ENCODE results near the gene TRAPPC6A.

The TRAPPC6A gene, protein sequence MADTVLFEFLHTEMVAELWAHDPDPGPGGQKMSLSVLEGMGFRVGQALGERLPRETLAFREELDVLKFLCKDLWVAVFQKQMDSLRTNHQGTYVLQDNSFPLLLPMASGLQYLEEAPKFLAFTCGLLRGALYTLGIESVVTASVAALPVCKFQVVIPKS

DNA sequence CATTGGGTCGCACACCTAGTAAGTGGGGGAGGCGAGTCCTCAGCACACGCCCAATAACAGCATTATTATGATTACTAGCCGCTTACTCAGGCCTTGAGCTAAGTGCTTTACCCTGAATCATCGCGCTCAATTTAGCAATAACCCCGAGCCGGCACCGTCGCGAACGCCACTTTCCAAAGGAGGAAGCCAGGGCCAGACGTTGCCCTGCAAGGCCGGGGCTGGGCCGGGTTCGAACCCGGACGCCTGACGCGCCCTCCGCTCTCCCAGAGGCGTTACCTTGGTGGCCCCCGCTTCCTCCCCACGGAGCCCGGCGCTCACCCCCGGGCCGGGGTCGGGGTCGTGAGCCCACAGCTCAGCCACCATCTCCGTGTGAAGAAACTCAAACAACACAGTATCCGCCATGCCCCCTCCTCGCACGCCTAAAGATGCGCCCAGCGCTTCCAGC is at the start of gene TRAPPC6A:
Gene TRAPPC6A (minus strand): TSS at position 421 of the 445 bp plus-strand sequence. CDS start 19 bp downstream, at position 402.
- peak; percentile 87 for DNase-seq (ENCODE audit: low read depth, low spot score)
- peak within 1 kb of the TSS; percentile 99 for H3K27ac ChIP-seq

GRCh38 chr19:45224645-45225044 is 46.6 kb upstream of the TRAPPC6A start:
- no peak for DNase-seq (ENCODE audit: low read depth, low spot score)

GRCh38 chr19:45223879-45224278 is 45.8 kb upstream of the TRAPPC6A start:
- no peak overlapping the region for H3K27ac ChIP-seq
- DNase-seq (ENCODE audit: low read depth, low spot score) = no peak

More at GRCh38 chr19:45224645-45225044, 46.6 kb upstream of the TRAPPC6A start:
- H3K27ac ChIP-seq = no peak overlapping the region

GRCh38 chr19:45222724-45223123 is 44.7 kb upstream of the TRAPPC6A start:
- no peak overlapping the region for H3K27ac ChIP-seq
- no peak for DNase-seq (ENCODE audit: low read depth, low spot score)

GRCh38 chr19:45218911-45219743 is 41.1 kb upstream of the TRAPPC6A start:
- no peak for DNase-seq (ENCODE audit: low read depth, low spot score)
- no peak overlapping the region for H3K27ac ChIP-seq

GRCh38 chr19:45218426-45218825 is 40.4 kb upstream of the TRAPPC6A start:
- no peak for DNase-seq (ENCODE audit: low read depth, low spot score)
- H3K27ac ChIP-seq = no peak overlapping the region

GRCh38 chr19:45217957-45218334 is 39.9 kb upstream of the TRAPPC6A start:
- no peak overlapping the region for H3K27ac ChIP-seq
- no peak for DNase-seq (ENCODE audit: low read depth, low spot score)

DNA sequence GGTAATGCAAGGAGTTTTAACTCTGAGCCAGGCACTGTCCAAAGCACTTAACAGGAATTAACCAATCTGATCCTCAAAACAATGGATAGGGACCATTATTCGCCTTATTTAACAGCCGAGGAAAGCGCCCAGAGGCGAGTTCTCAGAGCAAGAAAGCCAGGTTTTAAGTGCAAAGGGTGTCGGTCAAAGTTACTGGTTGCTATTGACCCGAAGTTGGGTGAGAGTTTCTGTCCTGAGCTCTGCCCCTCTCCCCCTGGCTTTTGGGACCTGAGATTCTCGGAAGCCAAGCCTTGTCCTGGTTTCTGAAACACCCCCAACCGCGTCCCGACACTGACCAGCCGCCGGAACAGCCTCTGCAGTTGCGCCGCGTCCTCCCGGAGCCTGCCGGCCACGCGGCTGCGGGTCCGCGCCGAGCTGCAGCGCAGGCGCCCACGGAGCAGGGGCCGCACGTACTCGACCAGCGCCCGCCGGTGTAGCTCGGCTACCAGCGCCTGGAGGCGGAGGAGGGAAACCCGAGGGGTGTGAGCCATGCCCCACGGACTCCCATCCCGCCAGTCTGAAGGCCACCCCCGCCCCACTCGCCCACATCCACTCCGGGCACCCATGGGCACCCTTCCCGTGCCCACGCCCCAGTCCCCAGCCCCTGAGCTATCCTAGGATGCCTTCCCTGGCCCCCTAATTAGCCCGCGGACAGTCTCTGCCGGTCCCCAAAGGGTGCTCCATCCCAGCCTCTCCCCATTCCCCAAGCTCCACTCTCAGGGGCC is 39.3 kb upstream of the TRAPPC6A start:
- H3K27ac ChIP-seq = no peak overlapping the region
- no peak for DNase-seq (ENCODE audit: low read depth, low spot score)

DNA sequence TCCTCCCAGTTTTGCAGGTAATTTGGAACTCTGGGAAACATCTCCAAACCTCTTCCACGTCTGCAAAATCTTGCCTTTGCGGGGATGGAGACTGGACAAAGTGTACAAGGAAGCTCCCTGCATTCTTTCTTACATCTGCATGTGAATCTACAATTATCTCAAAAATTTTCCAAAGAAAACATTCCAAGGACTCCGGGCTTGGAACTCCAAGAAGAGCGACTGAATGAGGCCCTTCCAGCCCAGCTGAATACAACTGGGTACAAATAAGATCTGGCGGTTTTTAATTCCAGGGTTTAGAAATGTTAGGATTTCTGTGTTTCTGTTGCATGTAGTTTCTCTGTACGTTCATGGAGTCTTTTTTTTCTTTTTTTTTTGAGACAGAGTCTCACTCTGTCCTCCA is 38.6 kb upstream of the TRAPPC6A start:
- no peak overlapping the region for H3K27ac ChIP-seq
- no peak for DNase-seq (ENCODE audit: low read depth, low spot score)

DNA sequence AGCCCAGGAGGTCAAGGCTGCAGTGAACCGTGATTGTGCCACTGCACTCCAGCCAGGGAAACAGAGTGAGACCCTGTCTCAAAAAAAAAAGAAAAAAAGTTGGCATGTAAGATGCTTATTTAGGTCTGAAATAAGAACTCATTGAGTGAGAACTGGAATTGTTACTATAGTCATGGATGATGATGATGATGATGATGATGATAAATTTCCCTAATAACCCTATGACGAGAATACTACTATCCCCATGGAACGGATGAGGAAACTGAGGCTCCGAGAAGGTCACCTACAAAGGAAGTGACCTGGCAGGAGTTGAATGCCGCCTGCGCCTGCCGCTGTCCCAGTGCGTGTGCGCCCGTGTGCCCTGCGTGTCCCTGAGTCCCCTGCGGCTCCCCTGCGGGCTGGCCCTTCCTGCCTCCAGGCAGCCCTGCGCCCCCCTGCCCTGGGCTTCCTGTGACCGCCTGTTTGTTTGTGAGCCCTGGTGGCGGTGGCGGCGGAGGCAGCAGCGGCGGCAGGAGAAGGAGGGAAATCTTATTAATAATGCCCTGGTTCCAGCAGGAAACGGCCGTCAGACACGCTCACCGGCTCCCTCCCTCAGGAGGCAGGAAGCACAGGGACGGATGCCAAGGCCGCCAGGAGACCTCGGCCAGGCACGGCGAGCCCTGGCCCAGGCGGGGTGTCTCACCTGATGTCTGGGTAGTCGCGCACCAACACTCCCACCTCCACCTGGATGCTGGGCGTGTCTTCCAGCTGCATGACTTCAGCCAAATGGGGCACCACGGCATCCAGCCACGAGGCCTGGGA is 37.6 kb upstream of the TRAPPC6A start:
- no peak overlapping the region for H3K27ac ChIP-seq
- no peak for DNase-seq (ENCODE audit: low read depth, low spot score)

DNA sequence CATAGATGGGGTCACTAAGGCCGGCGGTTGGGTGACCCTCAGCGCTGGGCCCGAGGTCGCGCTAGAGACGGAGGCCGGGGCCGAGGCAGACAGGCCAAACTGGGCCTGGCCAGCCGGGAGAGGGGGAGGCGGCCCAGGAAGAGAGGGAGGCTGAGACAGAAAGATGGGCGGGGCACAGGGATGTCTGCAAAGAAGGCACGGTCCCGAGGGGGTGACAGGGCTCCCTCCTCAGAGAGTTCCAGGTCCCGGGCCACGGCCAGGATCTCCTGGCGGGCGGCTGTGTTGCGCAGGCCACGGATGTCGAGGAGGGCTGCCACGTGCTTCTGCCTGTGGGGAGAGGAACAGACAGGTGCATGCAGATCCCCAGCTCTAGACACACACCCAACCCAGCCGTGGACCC is 35.0 kb upstream of the TRAPPC6A start:
- DNase-seq (ENCODE audit: low read depth, low spot score) = no peak

GRCh38 chr19:45211751-45212381 is 33.8 kb upstream of the TRAPPC6A start:
- no peak for DNase-seq (ENCODE audit: low read depth, low spot score)
- no peak overlapping the region for H3K27ac ChIP-seq

More for the DNA sequence above, 35.0 kb upstream of the TRAPPC6A start:
- H3K27ac ChIP-seq = no peak overlapping the region

DNA sequence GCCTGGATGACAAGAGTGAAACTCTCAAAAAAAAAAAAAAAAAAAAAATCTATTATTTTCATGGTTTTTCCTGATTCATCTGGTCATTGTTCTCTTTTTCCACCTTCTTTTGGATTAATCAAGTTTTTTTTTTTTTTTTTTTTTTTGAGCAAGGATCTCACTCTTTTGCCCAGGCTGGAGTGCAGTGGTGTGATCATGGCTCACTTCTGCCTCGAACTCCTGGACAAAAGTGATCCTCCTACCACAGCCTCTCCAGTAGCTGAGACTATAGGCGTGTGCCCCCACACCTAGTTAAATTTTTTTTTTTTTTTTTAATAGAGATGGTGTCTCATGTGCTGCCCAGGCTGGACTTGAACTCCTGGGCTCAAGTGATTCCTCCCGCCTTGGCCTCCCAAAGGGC is 28.3 kb upstream of the TRAPPC6A start:
- no peak overlapping the region for H3K27ac ChIP-seq

GRCh38 chr19:45205810-45206209 is 27.8 kb upstream of the TRAPPC6A start:
- no peak overlapping the region for H3K27ac ChIP-seq
- no peak for DNase-seq (ENCODE audit: low read depth, low spot score)

More for the DNA sequence above, 28.3 kb upstream of the TRAPPC6A start:
- no peak for DNase-seq (ENCODE audit: low read depth, low spot score)

DNA sequence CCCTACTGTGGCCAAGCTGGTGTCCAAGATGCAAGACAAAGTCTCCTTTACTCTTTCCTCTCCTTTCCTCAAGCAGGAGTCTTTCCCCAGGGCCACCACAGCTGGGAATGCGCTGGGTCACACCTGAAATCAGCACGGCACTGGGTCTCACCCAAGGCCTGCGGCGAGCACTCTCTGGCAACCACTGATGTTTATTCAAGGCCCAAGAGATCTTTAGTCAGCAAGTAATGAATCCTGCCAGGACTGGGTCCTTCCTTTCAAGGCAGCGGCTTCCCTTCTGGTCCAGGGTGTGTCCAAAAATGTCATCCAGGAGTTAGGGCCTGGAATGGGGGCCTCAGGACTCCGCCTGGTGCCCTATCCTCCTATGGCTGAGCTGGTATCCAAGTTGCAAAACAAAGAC is 24.6 kb upstream of the TRAPPC6A start:
- peak overlapping the region; percentile 3 for H3K27ac ChIP-seq
- no peak for DNase-seq (ENCODE audit: low read depth, low spot score)

DNA sequence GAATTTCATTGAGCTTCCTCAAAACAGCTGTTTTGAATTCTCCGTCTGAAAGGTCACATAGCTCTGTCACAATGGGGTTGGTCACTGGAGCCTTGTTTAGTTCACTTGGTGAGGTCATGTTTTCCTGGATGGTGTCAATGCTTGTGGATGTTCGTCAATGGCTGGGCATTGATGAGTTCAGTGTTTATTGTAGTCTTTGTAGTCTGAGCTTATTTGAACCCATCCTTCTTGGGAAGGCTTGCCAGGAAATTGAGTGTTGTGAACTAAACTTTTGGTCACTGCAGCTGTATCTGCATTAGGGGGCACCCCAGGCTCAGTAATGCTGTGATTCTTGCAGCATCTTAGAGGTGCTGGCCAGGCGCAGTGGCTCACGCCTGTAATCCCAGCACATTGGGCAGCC is 22.5 kb upstream of the TRAPPC6A start:
- no peak overlapping the region for H3K27ac ChIP-seq
- DNase-seq (ENCODE audit: low read depth, low spot score) = no peak

DNA sequence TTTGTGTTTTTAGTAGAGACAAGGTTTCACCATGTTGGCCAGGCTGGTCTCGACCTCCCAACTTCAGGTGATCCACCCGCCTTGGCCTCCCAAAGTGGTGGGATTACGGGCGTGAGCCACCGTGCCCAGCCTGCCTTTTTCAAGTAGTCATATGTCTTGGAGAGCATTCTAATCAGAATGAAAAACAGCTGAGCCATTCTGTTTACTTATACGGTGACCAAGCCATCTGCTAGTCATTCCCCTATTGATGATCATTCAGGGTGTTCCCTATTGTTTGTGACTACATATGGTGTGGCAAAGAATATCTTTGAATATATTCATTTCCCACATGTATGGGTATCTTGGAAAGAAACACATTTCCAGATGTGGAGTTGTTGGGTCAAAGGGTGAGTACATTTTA is 17.7 kb upstream of the TRAPPC6A start:
- peak overlapping the region; percentile 40 for H3K27ac ChIP-seq
- no peak for DNase-seq (ENCODE audit: low read depth, low spot score)

GRCh38 chr19:45191375-45191774 is 13.3 kb upstream of the TRAPPC6A start:
- peak overlapping the region; percentile 73 for H3K27ac ChIP-seq
- peak; percentile 82 for DNase-seq (ENCODE audit: low read depth, low spot score)

- no peak for DNase-seq (ENCODE audit: low read depth, low spot score)
- H3K27ac ChIP-seq = no peak overlapping the region
These were observed 11.9 kb upstream of the TRAPPC6A start for GRCh38 chr19:45189971-45190370.
